Amniotic epithelial cell (primary cell): ENCODE data around the gene MED26.

ENCODE experiments used
- DNase-seq: peaks from one replicate; pipeline ENCODE4 v3.0.0-alpha.2; 2010; ENCODE audit warnings: low read depth

The MED26 gene

DNA sequence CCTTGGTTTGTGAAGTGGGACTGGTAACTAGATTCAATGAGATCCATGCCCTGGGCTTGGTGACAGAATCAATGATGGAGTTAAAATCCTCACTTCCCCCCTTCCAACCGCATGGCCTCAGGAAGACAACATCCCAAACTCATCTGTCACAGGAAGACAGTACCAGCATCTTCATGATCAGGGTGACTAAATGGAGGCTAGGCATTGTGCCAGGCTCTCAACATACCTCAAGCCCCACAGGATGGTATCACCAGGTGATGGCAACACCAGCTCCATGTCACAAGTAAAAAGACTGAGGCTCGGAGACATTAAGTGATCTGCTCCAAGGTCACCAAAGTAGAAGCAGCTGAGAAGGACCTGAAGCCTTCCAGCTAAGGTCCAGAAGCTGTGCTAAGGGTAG is 14.2 kb downstream of the MED26 start:
- no peak for DNase-seq

DNA sequence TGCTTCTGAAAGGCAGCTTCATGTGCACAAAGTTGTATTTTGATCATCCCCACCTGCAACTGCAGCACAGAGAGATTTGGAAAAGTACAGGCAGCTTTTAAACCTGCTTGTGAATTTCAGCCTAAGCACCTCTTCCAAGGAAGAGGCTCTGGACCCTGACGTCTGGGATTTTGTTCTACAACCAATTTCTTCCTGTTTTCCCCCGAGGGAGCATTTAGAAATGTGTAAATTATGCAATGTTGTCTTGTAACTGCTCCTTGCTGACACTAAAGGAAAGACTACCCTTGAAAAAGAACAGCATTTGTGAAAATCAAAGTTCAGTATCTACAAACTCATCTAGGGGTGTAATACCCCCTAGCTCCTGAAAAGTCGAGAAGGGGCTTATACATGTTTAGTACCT is 15.4 kb downstream of the MED26 start:
- DNase-seq, result no peak

DNA sequence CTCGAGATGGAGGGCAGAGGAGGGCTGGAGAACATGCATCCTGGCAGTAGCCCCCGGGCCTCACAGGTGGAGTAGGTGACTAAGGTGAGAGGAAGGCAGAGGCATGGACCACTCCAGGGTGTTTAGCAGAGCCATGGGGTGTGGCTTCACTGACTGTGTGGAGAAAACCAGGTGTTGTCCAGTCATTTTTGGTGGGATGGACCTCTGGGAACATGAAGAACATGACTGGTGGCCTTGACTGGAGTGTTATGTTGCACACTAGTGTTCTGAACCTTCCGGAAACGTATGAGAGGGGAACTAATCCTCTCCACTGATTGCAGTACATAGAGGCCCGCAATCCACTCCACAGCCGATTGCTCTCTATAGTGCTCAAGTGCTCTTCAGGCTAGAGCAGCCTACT is 16.9 kb downstream of the MED26 start:
- no peak for DNase-seq

DNA sequence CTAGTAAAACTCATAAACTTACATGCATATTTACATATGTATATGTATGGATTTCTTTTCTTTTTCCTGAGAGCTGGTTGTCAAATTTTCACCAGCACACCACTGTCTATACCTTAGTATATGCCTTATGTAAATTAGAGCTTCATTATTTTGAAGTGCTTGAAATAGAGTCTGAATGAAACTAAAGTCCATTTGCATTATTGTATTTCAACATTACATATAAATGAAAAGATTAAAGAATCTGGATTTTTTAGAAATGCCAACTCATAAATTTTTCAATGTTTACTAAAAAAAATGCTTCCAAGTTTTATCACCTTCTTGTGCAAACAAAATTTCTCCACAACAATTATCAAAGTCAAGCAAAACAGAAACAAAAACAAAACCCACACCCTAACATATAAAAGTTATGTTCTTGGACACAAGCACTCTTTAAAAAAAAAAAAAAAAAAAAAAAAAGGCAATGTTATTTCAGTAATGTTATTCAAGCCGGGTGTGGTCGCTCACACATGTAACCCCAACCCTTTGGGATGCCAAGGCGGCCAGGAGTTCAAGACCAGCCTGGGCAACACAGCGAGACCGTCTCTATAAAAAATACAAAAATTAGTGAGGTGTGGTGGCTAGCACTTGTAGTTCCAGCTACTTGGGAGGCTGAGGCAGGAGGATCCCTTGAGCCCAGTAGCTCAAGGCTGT is 18.3 kb downstream of the MED26 start:
- DNase-seq, result no peak

- peak; percentile 98 for DNase-seq
These were observed 19.7 kb downstream of the MED26 start for GRCh38 chr19:16608290-16608739.

- no peak for DNase-seq
These were observed 20.2 kb downstream of the MED26 start for GRCh38 chr19:16607819-16608218.

- no peak for DNase-seq
These were observed 22.4 kb downstream of the MED26 start for GRCh38 chr19:16605553-16605994.

DNA sequence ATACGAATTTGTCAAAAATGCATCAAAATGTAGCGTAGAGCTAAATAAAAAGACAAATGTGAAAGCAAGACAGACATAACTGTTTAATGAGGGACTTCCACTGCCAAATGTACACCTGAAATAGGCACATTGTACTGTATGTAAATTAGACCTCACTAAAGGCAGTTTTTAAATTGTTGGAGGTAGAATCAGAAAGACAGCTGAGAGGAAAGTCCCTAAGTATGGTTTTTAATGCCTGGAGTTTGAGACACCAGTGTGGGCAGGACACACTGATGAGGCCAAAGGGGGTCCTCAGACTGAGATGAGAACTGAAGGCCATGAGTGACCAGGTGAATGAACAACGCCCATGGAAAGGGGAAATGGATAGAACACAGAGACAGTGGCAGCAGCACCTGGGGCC is 22.9 kb downstream of the MED26 start:
- DNase-seq, result no peak

DNA sequence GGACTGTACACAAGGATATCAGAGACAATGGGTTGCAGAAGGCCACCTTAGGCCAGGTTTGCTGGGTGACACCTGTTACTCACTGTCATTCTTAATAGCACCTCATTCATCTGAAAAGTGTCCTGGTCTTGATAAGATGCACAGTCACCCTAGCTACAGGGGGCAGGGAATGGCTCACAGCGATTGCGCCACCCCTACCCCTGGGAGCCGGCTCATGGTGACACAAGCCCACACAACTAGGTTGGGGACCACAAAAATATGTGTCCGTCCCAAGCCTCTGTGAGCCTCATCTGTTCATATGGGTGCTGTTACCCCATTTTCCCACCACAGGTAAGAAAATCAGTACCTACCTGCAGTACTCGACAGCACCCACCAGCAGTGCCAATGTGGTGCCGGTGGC is 23.4 kb downstream of the MED26 start:
- no peak for DNase-seq

DNA sequence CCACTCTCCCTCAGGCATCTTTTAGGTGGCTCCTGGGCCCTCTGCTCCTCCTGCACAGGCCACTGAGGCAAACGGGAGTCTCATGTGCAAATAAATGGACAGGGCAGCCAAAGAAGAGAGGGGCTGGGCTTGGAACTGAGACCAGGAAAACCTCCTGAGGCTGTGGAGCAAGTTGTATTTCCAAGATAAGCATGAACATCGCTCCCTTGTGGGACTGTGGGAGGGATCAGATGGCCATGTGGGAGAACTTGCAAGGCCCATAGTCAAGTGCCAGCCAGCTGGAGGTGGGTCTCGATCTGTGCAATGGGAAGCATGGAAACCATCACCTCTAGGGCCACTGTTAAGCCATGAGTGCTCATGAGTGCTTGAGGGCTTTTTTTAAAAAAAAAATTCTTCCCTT is 24.9 kb downstream of the MED26 start:
- DNase-seq, result no peak

DNA sequence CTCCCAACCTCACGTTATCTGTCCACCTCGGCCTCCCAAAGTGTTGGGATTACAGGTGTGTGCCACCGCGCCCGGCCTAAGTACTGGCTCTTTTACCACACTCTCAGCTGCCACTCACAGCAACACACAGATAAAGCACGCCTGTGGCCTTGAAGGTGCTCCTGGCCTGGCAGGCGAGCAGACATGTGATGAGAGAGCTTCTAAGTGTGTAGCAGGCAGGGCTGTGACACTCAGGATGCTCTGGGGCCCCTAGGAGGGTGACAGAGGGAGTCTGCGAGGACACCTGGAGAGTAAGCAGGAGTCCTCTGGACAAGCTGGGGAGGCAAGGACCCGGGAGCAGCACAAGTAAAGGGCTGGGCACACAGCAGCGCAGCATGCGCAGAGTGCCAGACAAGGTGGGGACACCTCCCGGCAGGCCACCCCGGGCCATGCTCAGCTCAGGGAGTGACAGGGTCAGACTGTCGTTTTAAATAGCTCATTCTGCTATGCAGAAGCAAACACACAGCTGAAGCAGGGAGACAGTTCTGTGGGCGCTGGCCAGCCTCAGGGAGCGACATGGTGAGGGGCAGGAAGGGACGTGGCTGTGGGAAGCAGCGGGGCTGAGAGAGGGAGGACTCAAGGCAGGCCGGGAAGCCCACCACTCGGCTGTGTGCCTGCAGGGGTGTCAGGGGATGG is 26.5 kb downstream of the MED26 start:
- DNase-seq, result no peak

DNA sequence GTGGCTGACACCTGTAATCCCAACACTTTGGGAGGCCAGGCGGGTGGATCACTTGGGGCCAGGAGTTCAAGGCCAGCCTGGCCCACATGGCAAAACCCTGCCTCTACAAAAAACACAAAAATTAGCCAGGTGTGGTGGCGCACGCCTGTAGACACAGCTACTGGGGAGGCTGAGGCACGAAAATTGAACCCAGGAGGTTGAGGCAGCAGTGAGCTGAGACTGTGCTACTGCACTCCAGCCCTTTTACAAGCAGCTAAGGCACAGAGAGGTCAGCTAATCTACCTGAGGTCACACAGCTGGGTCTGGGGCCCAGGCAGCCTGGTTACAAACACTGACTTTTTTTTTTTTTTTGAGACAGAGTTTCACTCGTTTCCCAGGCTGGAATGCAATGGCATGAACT is 27.2 kb downstream of the MED26 start:
- no peak for DNase-seq

DNA sequence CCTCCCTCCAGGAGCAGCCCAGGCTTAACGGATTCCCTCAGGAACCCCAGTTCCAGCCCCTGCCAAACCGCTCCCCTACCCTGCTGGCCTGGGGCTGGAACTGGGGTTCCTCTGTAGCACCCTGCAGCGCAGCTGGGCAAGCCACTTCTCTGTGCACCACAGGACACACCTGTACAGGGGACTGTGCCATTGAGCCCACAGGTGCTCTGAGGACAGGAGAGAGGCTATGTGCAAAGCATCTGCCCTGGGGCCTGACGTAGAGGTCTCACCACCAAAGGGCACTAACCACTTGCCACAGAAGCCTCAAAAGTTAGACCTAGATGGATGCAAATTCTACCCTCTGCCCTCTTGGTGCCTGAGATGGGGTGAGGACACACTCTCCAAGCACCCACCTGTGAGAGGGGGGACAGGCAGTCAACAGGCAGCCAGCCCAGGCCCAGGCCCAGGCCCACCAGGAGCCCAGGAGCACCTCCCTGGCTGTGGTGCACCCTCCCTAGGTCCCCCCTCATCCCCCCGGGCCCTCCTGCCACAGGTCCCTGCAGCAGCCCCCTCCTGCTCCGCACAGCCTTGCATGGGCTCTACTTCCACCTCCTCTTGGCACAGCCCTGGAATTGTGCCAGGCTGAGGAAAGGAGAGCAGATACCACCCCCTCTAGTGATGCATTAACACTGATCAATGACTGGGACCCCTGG is 28.2 kb downstream of the MED26 start:
- no peak for DNase-seq

DNA sequence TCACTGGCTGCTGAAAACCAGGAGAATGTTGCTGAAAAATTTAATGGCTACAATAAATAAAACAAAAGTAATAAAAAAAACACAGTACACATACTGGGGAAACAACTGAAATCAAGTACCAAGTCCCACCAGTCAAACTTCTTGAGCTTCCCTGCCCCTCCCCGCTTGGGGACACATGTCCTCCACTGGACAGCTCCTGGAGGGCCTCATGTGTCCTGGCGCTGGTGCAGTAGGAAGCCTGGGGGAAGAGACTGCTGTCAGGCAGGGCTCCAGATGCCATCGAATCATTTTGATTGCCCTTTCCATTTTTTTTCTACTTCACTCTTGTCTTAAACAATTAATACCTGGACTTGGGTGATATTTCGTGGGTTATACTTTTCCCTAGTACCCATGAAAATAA is 29.2 kb downstream of the MED26 start:
- no peak for DNase-seq

DNA sequence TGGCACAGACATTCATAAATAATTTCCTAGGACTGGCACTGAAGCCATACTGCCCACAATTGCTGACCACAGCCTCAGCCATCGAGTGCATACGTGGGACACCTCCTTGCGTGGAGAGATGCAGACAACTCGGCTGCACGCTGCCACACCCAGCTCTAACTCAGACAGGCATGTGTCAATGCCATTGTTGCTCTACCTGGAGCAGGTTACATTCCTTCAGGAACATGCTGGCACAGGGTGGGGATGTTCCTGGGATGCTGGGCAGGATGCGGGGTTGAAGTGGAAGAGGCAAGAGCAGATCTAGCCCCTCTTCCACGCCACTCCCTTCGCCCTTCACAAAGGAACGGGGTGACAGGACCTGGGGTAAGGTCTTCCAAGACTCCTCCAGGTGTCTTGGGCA is 31.6 kb downstream of the MED26 start:
- no peak for DNase-seq

DNA sequence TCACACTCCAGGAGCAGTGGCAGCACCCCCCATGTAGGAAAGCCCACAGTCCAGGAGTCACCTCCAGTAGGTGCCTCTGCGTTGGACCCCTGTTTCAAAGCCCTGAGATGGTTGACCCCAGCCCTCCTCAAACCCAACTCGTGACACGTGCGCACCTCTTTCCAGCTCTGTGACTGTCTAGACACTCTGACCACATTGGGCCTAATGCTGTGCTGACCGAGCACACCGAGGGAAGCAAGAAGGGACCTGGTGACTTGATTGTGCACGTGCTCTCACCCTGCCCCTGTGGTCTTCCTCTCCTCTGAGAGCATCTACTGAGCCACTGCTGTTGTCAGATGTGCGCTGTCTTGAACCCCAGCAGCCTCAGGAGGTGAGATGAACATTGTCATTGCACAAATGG is 32.9 kb downstream of the MED26 start:
- DNase-seq, result no peak

- DNase-seq, result no peak
These were observed 33.3 kb downstream of the MED26 start for GRCh38 chr19:16594681-16595091.

DNA sequence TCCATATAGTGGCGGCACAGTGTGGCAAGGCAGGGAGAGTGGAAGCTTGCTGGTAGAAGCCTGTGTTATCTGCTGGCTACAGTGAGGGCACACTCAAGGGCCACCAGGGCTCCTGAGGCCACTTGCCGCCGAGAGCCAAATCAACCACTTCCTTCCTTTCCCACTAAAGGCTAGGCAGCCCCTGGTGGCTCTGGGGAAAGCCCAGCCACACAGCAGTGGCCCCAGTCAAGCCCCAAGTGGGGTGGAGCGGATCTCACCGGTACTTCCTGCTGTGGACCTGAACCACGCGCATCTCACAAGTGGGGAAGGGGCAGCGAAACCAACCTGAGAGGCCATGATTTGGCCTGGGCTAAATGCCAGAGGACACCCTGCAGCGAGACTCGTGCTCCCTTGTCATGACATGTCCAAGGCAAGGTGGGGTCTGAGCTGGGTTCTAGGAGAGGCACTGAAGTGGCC is 33.8 kb downstream of the MED26 start:
- no peak for DNase-seq

GRCh38 chr19:16593181-16593580 is 34.8 kb downstream of the MED26 start:
- DNase-seq, result no peak

GRCh38 chr19:16591803-16592556 is 36.0 kb downstream of the MED26 start:
- no peak for DNase-seq

- DNase-seq, result no peak
These were observed 36.9 kb downstream of the MED26 start for GRCh38 chr19:16590876-16591802.
